ENCODE measurements around the gene MIGA2. TPM values are rescaled to one million over a fixed set of nuclear protein-coding genes. Genes with fewer than 3 reads are reported as not detected.

Gene MIGA2
- total RNA-seq, 4 donors from 2014 or later: 25.3 to 56.7 (median 34.2) TPM

DNA sequence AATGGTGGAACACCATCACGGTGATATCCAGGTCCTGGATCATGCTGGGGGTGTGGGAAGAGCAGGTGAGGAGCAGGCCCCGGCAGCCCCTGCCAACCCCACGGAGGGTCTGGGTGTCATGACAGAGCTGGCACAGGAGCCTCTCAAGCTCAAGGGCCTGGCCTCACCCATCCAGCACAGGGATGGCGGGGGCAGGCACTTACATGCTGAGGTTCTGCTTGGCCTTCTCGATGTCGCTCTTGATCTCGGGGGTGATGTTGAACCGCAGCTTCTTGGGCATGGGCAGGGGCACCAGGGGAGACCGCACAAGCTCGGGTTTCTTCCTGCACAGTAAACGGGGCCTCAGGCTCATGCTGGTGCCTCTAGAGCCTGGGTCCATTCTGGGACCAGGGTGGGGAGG, 61.9 kb downstream of the MIGA2 start:
- Histone ChIP-seq H3K9me3 (no peaks in the 10 kb centered on the region), H3K4me1 (no peaks in the 10 kb centered on the region), H3K27ac (no peak overlapping the region), H3K4me3 (no peak overlapping the region), H3K27me3 (no peaks in the 10 kb centered on the region), H3K36me3 (peaks cover 0 to 80% (median 0%) of the 10 kb centered on the region in 3 donors)
- DNase-seq (ENCODE audit: low spot score in 2 of 2): no peak
- WGBS, 2 donors: 90 to 91% methylated on average over 9 to 11 of the region's 11 CpGs
- no peak for TF ChIP-seq EP300 (IDR thresholded peaks at IDR 0.05)
- TF ChIP-seq POLR2A (IDR thresholded peaks at IDR 0.05): no peak
- TF ChIP-seq, protein P1, sequence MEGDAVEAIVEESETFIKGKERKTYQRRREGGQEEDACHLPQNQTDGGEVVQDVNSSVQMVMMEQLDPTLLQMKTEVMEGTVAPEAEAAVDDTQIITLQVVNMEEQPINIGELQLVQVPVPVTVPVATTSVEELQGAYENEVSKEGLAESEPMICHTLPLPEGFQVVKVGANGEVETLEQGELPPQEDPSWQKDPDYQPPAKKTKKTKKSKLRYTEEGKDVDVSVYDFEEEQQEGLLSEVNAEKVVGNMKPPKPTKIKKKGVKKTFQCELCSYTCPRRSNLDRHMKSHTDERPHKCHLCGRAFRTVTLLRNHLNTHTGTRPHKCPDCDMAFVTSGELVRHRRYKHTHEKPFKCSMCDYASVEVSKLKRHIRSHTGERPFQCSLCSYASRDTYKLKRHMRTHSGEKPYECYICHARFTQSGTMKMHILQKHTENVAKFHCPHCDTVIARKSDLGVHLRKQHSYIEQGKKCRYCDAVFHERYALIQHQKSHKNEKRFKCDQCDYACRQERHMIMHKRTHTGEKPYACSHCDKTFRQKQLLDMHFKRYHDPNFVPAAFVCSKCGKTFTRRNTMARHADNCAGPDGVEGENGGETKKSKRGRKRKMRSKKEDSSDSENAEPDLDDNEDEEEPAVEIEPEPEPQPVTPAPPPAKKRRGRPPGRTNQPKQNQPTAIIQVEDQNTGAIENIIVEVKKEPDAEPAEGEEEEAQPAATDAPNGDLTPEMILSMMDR (IDR thresholded peaks at IDR 0.05): no peak

DNA sequence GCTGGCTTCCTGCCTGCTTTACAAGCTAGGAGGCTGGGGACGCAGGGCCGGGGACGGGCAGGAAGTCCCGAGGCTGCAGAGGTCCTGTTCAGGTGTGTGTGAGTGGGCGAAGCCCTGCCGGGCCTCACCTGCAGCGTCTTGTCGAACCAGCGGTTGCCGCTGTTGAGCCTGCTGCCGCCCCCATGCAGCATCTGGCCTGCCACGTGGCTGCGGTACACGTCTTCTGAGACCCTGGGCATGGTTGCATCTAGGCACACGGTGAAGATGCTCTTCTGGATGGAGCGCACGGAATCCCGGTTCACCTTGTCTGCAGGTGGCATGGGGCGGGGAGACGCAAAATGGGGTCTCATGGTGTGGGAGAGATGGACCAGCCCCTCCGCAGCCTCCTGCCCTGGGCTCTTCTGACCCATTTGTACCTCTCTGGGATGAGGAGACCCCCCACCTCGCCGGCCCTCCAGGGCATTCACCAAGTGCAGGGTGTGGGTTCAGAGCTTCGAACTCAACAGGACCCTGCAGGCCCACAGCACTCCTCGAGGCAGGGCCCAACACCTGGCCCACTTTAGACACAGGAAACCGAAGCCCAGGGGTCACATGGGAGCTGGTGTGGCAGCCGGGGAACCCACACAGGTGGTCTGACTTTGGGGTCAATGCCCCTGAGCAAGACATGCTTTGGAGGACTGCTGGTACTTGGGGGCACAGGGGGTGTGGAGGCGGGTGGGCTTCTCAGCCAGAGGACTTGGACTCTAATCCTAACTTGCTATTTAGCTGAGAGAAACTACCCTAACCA, 64.2 kb downstream of the MIGA2 start:
- no peaks in the 10 kb centered on the region for H3K4me1 ChIP-seq
- WGBS, 2 donors: 69 to 72% methylated on average over 18 to 25 of the region's 28 CpGs
- no peak for DNase-seq (ENCODE audit: low spot score in 2 of 2)
- TF ChIP-seq, protein P1 (IDR thresholded peaks at IDR 0.05): no peak
- no peak for TF ChIP-seq EP300 (IDR thresholded peaks at IDR 0.05)
- no peak for TF ChIP-seq POLR2A (IDR thresholded peaks at IDR 0.05)
- no peaks in the 10 kb centered on the region for H3K27me3 ChIP-seq
- H3K9me3 ChIP-seq: no peaks in the 10 kb centered on the region
- peaks cover 0 to 78% (median 0%) of the 10 kb centered on the region in 3 donors for H3K36me3 ChIP-seq
- H3K4me3 ChIP-seq: no peak overlapping the region
- H3K27ac ChIP-seq: no peak overlapping the region

DNA sequence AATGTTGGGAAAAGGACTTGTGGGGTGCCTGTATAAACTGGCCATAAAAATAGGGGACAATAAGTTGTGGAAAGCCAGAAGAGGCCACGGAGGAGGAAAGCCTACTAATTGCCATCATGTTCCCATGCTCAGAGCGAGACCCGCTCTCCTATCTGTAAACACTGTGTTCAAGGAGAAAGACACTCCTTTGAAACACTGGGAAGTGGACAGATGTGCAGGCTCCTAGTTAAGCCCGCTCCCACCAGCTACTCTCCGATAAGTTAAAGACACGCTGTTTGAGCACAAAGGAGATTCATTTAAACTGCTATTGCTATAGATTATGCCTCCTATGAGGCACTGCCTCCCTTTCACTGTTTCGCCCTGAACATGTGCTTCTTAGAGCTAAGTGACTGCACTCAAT, 64.9 kb downstream of the MIGA2 start:
- 88% methylated on average over 7 of the region's 7 CpGs for WGBS, 2 donors
- Histone ChIP-seq H3K27ac (no peak overlapping the region), H3K36me3 (peaks cover 0 to 78% (median 0%) of the 10 kb centered on the region in 3 donors)

DNA sequence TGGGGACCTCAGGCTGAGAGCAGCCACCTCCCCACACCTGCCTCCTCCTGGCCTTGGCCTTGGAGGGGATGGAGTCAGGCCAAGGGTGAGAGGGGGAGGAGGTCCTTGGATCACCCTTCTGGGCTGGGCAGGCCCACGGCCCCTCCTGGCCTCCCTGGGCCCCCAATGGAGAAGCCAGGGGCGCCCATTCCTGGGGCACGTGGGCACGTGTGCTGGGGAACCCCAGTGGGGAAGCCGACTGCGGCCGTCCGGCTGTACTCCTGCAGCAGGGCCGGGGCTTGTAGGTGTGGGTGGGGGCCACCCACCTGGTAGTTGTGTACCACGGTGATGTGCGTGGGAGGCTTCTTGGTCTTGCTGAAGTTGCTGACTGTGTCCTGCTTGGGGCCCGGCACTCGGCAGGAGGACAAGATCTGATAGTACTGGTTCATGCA, 65.7 kb downstream of the MIGA2 start:
- no peak for DNase-seq (ENCODE audit: low spot score in 2 of 2)
- Histone ChIP-seq H3K9me3 (no peaks in the 10 kb centered on the region), H3K27ac (no peak overlapping the region), H3K36me3 (peaks cover 0 to 78% (median 0%) of the 10 kb centered on the region in 3 donors), H3K4me1 (no peaks in the 10 kb centered on the region), H3K4me3 (no peak overlapping the region), H3K27me3 (no peaks in the 10 kb centered on the region)
- WGBS, 2 donors: 90 to 94% methylated on average over 4 to 13 of the region's 13 CpGs
- TF ChIP-seq EP300 (IDR thresholded peaks at IDR 0.05) (no peak), POLR2A (IDR thresholded peaks at IDR 0.05) (no peak)
- TF ChIP-seq, protein P1 (IDR thresholded peaks at IDR 0.05): no peak

More for the DNA sequence above, 64.9 kb downstream of the MIGA2 start:
- no peak for DNase-seq (ENCODE audit: low spot score in 2 of 2)
- Histone ChIP-seq H3K4me1 (no peaks in the 10 kb centered on the region), H3K27me3 (no peaks in the 10 kb centered on the region), H3K9me3 (no peaks in the 10 kb centered on the region), H3K4me3 (no peak overlapping the region)
- no peak for TF ChIP-seq POLR2A (IDR thresholded peaks at IDR 0.05)
- TF ChIP-seq, protein P1 (IDR thresholded peaks at IDR 0.05): no peak
- no peak for TF ChIP-seq EP300 (IDR thresholded peaks at IDR 0.05)

DNA sequence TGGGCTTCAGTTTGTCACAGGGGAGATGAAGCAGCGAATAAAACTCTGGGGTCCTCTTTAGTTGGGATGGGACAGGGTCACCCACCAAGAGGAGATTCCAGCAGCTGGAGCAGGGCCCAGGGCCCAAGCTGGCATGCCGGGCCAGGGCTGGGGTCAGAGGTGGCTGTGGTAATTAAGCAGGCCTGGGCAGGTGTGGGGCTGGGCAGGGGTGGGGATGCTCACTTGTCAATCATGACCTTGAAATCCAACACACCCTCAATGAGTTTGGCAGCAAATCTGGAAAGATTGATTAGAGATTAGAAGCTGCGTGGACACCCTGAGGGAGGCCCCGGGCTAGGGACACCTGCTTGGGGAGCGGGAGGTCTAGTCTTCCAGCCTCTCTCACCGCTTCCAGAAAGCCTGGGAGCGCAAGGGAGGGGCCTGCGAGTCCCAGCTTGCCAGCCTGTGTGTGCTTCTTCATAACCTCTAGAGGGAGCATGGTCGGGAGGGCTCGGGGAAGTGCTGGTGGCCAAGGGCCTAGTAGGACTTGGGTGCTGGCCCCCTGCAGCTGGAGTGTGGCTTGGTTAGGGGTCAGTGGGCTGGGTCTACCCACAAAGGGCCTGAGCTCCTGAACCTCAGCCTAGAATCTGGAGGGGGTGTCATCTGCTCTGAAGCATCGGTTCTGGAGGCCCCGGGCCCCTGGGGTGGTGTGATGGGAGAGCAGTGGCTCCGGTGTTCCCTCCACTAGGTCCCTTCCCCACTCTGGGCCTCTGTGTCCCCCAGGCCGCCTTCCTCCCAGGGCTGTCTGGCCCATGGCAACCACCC, 66.6 kb downstream of the MIGA2 start:
- TF ChIP-seq EP300 (IDR thresholded peaks at IDR 0.05) (no peak), POLR2A (IDR thresholded peaks at IDR 0.05) (no peak)
- TF ChIP-seq, protein P1 (IDR thresholded peaks at IDR 0.05): peak in 3 of 5 experiments; percentile 29 to 36 (median 36)
- Histone ChIP-seq H3K4me1 (no peaks in the 10 kb centered on the region), H3K27ac (no peak overlapping the region), H3K36me3 (peaks cover 0 to 78% (median 0%) of the 10 kb centered on the region in 3 donors), H3K27me3 (no peaks in the 10 kb centered on the region), H3K4me3 (no peak overlapping the region), H3K9me3 (no peaks in the 10 kb centered on the region)
- no peak for DNase-seq (ENCODE audit: low spot score in 2 of 2)
- WGBS, 2 donors: 57 to 79% methylated on average over 5 to 13 of the region's 14 CpGs

Data from tibial nerve (tissue), 4 donors.